HuH-7.5 (cell line): ENCODE results near the gene ESR1.
"Not testable (repeated sequence)": the region's sequence is repeated elsewhere in the genome, so short reads cannot be mapped to it uniquely, and the experiment has no call there.

Source experiments
- DNase-seq: peaks from one replicate; pipeline ENCODE4 v3.0.0; 2011; ENCODE audit warnings: low spot score

ESR1 gene

GRCh38 chr6:152053332-152053731, 245.8 kb downstream of the ESR1 start:
- no peak for DNase-seq

DNA sequence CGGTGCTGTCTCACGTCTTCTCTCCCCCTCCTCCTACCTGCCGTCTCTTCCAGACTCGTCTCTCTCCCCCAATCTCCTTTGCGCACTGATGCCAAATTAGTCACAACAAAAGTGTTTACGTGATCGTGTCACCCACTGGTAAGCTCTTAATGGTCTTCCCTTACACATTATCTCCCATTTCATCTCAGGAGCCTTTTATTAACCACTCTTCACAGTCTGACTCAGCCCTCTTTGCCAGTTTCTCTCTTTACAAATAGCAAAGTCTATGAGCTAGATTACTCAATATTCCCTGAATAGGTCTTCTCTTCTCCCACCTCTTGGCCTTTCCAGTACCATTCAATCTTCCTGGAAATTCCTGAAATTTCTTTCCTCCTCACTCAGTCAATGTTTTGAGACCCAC, 247.0 kb downstream of the ESR1 start:
- DNase-seq: no peak

- DNase-seq: no peak
Measured at GRCh38 chr6:152055517-152055916, 248.0 kb downstream of the ESR1 start.

- no peak for DNase-seq
Measured at GRCh38 chr6:152057832-152058498, 250.5 kb downstream of the ESR1 start.

DNA sequence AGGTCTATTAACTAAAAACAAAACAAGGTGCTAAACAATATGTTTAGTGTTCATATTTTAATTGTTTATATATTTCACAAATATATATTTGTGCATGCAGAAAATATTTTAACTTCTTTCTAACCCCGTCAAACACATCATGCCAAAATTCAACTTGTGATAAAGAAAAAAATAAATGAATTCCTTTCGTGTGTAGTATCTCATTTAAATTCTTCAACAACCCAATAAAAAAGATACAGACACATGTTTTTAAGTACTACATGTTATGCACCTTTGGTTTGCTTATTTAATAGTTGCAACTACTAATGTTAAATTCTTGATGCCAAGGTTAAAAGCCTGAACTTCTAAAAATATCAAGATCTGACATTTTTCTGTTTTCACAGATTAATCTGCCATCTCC, 252.4 kb downstream of the ESR1 start:
- DNase-seq: no peak

- no peak for DNase-seq
Measured at GRCh38 chr6:152062476-152062875, 255.0 kb downstream of the ESR1 start.

- DNase-seq: no peak
Measured at GRCh38 chr6:152063170-152063921, 255.9 kb downstream of the ESR1 start.

- no peak for DNase-seq
Measured at GRCh38 chr6:152068622-152069261, 261.3 kb downstream of the ESR1 start.

GRCh38 chr6:152070556-152070955, 263.1 kb downstream of the ESR1 start:
- DNase-seq: no peak

DNA sequence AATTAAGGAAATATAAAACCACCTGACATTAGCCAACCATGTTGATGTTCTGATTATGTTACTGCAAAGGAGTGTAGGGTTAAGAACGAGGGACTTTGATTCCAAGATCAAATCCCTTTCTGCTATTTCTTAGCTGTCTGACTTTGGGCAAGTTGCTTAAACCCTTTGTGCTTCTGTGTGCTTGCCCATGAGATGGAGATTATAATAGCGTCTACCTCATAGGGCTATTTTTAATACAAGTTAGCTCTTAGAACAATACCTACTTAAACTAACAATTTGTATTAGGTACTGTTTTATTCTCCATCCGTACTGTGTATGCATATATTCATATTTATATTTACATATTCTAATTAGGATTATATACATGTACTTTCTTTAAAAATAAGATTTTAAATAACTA, 263.8 kb downstream of the ESR1 start:
- DNase-seq: no peak

GRCh38 chr6:152071843-152072242, 264.4 kb downstream of the ESR1 start:
- no peak for DNase-seq

DNA sequence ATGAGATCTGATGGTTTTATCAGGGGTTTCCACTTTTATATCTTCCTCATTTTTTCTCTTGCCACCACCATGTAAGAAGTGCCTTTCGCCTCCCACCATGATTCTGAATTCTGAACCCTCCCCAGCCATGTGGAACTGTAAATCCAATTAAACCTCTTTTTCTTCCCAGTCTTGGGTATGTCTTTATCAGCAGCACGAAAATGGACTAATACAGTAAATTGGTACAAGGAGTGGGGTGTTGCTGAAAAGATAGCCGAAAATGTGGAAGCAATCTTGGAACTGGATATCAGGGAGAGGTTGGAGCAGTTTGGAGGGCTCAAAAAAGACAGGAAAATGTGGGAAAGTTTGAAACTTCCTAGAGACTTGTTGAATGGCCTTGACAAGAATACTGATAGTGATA, 268.8 kb downstream of the ESR1 start:
- DNase-seq: not testable (repeated sequence)

DNA sequence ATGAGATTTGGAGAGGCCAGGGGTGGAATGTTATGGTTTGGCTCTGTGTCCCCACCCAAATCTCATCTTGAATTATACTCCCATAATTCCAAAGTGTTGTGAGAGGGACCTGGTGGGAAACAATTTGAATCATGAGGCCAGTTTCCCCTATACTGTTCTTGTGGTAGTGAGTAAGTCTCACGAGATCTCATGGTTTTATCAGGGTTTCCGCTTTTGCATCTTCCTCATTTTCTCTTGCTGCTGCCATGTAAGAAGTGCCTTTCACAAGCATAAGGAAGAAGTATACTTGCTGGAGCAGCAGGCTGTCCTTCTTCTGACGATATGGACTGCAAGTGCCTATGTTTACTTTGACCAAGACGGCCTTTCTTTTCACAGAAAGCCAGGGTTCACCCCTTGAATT, 270.5 kb downstream of the ESR1 start:
- no peak for DNase-seq

DNA sequence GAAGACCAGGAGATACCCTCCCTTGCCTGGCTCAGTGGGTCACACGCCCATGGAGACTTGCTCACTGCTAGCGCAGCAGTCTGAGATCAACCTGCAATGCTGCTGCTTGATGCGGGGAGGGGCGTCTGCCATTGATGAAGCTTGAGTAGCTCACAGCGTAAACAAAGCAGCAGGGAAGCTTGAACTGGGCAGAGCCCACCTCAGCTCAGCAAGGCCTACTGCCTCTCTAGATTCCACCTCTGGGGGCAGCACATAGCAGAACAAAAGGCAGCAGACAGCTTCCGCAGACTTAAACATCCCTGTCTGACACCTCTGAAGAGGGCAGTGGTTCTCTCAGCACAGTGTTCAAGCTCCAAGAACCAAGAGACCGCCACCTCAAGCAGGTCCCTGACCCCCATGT, 271.3 kb downstream of the ESR1 start:
- DNase-seq: no peak

DNA sequence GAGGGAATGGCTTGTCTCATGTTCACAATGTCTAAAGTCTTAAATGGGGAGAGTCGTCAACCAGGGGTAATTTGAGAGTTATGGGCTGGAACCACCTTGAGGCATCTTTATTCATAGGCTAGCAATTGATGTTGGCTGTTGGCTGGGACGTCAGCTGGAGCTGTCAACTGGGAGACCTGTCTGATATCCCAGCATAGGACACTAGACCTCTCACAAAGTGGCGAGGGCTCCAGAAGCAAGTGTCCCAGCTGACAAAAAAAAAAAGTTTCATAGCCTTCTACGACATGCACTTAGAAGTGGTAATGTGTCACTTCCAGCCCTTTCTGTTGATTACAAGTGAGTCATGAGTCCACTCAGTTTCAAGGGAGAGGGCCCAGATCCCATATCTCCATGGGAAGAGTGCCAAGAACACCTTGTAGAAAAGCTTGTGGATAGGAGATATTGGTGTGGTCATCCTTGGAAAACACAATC, 278.0 kb downstream of the ESR1 start:
- DNase-seq: no peak

DNA sequence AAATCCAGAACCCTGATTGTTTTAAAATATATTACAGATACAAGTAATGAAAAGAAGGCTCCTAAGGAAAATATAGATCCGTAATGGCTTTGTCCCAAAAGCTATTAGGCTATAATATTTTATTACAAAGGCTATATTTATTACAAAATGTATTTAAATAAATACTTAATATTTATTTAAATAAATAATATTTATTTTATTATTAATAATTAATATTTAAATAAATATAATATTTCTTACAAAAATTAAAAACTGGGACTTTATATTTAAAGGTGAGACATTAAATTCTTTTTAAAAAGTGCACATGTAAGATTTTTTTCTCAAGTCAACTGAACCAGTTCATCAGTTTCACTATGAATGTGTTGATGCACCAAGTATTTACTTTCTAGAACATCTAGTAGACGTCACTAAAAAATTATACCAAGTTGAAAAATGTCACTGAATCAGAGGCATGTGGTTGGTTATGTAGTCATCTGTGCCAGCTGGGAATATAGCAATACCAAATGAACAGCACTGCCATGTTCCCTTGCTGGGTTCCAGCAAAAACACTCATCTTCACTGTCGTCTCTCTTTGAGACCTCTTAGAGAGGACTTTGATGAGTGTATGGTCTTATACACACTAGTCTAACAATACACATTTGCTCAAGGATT, 278.9 kb downstream of the ESR1 start:
- no peak for DNase-seq

DNA sequence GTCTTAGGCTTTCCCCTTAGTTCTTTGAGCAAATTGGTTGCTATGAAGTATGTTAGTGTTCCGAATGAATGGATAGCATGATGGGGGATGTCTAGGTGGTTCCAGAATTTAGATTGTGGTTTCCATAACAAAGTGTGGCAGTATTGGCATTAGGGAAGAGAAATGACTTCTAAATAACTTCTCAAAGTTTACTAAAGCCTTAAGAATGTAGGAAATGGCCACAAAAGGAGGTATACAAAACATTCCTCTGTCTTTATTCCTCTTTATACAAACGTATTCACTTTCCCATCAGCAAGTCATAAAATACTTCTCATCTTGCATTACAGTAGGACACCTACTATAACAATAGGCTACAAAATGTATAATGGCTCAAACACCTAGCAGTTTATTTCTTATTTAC, 279.6 kb downstream of the ESR1 start:
- no peak for DNase-seq

DNA sequence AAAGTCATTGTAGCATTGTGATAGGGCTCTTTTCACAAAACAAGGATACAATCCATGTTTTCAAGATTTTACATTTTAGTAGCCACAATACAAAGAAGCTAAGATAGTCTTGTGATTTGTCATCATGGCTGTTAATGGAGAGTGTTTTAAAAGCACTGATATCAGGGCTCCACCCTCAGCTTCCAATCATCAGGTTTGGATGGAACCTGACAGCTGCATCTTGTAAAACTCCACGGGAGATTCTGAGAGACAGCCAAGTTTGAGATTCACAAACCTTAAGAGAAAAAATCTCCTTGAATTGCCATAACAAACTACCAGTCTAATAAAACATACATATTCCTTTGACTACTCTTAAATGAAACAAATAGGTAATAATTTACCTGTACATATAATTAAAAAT, 280.2 kb downstream of the ESR1 start:
- DNase-seq: no peak

DNA sequence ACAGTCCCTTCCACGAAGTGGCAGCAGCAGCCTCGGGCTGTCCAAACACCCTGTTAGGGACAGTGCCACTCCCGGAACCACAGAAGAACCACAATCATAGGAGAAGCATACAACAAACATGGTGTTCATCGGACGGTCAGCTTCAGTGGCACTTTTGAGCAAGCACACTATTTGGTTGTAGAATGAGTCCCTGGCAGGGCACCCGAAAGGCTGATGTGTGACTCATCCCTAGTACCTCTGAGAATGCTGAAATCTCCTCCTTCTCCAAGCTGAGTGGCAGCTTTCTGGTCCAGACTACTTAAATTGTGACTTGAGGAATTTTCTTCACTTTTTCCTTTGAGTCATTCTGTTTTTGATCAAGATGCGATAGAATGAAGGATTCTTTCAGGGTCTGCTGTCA, 282.5 kb downstream of the ESR1 start:
- DNase-seq: no peak

- DNase-seq: no peak
Measured at GRCh38 chr6:152091201-152091600, 283.7 kb downstream of the ESR1 start.

DNA sequence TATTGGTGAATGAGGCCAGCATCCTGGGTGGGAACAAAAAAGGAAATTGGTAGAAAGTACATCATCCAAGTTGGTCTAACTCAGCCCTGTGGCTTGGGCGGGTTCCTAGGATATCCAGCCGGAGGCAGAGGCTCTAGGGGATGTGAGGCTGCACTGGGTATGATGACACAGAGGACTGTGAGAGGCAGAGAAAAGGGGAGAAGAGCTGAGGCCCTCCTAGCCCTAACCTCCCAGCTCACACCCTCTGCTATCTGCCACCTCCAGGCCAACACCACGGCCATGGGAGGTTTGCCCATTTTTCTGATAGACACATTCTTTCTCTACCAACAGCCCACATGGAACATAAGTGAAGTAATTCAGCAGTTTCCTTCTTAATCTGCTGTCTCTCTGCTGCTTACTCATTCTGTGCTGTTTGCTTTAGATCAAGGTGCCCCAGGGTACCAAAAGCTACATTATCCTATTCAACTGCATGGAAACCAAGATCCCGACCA, 284.4 kb downstream of the ESR1 start:
- no peak for DNase-seq

DNA sequence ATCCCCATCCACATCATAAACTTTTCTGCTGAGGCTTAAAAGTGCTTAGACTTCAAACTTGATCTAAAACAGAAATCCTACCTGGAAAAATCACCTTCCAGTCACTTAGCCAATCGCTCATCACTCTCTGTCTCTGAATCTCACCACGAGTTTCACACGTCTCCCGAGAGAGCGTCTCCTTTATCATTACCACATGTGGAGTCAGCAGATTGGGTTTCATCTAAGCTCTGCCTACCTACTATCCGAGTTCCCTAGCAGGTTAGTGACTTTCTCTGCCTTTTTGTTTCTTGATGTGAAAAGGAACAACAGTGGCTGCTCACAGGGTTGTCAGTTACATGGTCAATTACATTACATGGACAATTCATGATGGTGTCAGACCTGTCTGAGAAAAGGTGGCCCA, 286.2 kb downstream of the ESR1 start:
- DNase-seq: no peak

DNA sequence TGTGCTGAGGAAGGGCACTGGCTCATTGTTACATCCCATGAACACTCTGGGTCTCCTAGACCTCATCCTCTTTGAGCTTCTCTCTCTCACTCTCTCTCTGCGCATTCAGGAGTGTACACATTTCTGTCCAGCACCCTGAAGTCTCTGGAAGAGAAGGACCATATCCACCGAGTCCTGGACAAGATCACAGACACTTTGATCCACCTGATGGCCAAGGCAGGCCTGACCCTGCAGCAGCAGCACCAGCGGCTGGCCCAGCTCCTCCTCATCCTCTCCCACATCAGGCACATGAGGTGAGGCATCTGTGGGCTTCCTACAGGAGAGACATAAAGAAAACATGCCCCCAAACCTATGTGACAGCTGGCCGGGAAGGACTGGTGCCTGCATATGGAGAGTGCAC, 286.8 kb downstream of the ESR1 start:
- DNase-seq: no peak
